Stimulated activated CD4-positive, alpha-beta T cell treated with anti-CD3 and anti-CD28 coated beads, Interleukin-1b, Interleukin-23, amount 100 ng/mL, for 4 hours (primary cell): ENCODE data around the gene EDNRA.

Experiments used
- DNase-seq, 2 donors: peaks; one replicate each; pipeline ENCODE4 v3.0.0-alpha.2; 2020; ENCODE audit warnings: low read depth in 2 of 2

EDNRA gene

DNA sequence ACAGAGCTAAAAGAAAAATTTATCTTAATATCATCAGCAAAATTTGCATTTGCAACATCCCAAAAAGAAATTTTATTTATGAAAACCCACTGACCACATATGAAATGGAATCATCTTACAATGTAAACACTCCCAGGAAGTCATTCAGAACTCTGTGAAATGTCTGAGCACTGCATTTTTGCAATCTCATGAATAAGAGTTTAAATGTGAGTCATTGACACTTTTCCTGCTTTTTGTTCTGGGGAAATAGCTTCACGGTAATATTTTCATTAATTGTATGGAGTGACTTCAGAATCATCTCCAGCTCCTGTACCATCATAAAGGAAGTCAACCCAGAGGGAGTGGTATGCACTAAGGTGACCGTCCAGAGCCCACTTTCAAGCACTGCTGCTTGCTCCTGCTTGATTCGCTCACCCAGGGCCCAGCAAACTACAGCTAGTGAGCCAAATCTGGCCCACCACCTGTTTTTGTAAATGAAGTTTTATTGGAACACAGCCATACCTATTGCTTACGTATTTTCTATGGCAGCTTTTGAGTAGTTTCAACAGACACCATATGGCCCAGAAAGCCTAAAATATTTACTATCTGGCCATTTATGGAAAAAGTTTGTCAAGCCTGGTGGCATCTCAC is 17.2 kb downstream of the EDNRA start:
- DNase-seq = no peak

DNA sequence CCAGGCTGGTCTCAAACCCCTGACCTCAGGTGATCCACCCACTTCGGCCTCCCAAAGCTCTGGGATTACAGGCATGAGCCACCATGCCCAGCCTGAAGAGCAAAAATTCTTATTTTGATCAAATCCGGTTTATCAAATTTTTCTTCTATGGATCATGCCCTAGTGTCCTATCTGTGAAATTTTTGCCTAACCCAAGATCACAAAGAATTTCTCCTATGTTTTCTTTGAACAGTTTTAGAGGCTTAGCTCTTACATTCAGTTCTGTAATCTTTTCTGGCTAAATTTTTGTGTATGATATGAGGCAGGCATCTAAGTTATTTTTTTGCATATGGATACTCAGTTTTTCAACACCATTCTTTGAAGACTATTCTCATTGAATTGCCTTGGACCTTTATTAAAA is 27.4 kb downstream of the EDNRA start:
- DNase-seq = no peak

DNA sequence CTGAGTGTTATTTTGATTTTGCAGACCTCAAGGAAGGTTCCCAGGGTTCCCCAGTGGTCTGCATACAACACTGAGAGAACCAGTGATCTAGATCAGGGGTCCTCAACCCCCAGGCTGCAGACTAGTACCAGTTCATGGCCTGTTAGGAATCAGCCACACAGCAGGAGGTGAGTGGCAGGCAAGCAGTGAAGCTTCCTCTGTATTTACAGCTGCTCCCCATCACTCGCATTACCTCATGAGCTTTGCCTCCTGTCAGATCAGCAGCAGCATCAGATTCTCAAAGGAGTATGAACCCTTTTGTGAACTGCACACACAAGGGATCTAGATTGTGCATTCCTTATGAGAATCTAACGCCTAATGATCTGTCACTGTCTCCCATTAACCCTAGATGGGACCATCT is 28.5 kb downstream of the EDNRA start:
- DNase-seq = no peak

DNA sequence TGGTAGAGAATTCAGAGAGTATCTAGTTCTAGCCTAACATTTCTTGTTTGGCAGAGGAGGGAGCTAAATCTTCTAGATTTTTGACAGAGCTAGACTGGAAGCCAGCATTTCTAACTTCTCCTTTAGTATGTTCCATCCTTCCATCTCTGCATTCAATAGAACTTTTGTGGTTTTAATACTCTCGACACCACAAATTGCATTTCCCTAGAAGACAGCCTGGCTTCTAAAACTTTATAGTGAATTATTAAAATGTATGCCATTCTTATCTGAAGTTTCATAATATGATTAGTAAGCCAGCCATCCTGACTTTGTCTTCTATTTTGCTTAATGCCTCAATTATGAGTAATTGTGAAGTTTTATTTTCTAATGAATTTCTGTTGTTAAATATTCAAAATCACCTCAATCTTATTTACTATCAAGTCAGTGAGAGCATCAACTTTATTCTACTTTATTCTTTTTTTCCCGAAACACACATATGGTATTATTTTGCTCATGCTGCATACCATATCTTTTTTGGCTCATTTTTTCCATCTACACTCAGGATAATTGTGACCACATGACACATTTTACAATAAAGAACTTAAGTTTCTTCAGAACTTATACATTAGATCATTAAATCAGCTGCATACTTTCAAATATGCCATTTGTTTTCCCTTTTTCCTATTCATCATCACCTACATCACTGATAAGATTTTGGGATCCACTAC is 30.2 kb downstream of the EDNRA start:
- no peak for DNase-seq

DNA sequence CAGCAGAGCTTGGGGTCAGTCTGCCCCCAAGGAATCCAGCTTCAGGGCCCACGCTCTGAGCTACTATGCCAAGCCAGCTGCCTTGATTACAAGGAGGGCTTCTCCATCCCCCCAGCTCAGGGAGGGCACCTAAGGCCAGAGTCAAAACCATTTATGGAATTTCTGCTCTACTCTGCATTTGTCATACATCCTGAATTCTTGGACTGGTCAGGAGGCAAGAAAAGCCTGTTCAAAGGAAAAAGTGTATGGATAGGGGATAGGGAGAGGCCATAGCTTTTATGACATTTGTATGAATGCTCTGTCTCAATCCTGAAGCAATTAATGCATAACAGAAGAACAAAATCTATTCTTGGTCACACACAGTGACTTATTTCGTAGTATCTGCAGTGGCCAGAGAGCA is 32.2 kb downstream of the EDNRA start:
- no peak for DNase-seq

DNA sequence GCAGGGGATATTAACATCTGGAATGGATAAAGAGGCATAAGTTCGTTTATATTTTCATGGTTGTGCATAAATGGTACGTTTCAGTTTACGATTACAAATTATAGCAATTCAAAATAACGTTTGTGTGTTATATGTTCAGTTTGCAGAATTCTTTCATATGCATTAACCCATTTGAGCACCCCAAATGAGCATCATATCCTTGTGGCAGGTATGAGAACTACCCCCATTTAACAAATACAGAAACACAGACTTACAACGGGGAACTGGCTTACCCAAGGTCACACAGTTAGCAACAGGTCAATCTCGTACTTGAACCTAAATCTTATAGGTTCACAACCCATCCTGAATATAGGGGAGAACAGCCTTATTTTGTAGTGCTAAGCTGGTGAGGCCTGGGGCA is 33.1 kb downstream of the EDNRA start:
- DNase-seq = no peak

DNA sequence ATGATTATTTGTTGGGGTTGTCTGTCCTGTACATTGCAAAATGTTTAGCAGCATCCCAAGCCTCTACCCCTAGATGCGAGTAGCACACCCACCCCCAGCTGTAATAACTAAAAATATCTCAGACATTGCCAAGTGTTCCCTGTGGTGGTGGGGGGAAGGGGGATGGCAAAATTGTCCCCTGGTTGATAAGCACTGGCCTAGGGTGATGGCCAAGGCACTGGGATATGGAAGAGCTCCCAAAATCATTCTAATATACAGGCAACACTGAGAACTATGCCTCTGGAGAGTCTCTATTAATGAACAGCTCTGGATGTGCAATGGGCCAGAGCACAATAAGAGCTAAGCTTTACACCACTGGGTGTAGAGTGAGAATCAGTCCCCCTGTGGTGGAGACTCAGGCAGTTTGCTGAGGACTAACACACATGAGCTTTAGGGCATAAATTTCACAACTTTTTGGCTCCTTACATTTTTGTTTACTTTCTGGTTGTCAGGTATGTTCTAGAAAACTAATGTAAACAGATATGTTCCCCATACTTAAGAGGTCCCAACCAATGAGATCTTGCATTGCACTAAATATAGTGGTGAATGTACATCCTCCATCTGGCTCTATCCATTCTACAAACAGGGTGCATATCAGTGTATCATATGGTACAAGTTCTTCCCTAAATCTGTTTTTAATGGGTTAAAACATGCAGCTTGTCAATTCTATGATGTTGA is 34.5 kb downstream of the EDNRA start:
- no peak for DNase-seq

DNA sequence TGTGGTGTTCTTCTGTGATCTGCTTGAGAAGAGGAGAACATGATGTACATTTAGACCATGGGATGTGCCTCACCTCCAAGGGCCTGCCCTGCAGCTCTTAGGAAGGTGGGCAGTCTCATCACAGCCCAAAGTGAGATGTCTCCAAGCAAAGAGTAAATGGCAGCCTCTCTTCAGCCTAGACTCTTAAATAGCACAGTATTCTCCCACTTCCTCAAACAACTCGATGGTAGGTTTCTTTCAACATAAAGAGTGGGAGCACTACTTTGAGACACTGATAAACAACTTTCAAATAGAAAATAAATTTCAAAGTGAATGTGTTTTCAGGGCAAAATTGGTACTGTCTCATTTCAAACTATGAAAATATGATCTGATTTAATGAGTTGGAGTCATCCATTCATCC is 35.2 kb downstream of the EDNRA start:
- DNase-seq = no peak

DNA sequence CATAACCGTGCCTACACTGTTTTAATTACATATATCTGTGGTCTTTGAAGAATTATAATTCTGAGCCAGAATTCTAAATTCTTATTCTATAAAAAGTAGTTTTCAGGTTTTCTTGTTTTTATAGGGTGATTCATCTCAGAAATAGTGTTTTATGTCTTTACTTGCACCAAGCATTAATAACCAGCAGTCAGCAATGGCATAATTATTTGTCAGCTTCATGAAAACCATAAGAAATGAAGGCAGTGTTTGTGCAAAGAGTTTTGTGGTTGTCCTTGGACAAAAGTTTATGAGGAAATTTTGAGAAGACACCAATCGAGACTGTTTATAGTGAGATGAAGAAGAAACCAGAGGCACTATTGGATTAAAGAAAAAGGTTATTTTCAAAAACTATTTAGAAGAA is 37.2 kb downstream of the EDNRA start:
- no peak for DNase-seq

DNA sequence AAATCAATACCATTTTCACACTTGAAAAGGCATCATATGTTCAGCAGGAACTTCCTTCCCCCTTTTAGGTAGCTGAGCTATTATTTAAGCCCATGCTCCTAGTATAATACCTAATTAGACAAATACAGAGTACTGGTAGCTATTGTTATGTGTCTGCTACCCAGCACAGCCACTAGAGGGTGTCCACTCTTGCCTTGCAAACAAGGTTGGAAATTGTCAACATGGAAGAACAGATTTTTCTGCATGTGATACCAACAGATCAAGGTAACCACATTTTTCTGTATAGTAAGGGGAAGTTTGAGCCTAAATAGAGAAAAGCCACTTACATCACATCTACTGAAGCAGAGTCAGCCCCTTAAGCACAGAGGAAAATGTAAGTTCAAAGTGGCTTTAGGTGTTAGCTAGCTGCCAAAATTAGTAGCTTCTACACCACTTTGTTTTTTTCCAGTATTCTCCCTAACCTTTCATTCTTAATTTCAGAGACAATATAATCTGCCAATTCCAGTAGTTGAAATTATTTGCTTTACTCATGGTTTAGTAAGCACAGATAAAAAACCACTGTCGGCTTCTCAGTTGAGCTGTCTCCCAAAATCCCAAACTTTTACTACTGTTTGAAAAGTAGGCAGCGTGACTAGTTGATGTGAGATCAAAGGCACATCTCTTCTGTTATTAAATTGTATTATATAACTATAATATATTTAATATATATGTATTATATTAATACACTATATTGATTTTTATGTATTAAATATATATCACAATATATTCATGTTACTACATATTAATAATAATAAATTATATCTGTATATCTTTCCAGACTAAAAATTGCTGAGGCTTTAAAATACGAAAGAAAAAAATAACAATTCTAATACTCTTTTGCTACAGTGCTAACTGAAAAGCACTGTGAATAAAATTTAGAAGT is 38.2 kb downstream of the EDNRA start:
- DNase-seq = peak; percentile 11 to 16

DNA sequence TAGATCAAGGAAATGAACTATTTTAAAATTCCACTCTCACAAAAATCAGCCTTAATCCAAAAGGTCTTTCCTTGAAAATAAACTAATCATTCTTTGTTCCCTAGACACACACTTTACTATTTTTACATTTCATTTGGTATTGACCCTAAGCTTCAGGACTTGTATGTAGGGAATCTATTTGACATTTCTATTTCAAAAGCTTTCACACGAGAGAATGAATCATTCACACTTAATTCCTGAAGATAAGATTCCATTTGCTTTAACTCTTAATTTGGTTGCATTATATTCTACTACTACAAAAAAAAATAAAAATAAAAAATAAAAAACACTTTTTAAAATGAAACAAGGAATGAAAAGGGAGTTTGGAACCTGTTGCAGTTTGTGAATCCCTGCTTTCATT is 43.7 kb downstream of the EDNRA start:
- no peak for DNase-seq

DNA sequence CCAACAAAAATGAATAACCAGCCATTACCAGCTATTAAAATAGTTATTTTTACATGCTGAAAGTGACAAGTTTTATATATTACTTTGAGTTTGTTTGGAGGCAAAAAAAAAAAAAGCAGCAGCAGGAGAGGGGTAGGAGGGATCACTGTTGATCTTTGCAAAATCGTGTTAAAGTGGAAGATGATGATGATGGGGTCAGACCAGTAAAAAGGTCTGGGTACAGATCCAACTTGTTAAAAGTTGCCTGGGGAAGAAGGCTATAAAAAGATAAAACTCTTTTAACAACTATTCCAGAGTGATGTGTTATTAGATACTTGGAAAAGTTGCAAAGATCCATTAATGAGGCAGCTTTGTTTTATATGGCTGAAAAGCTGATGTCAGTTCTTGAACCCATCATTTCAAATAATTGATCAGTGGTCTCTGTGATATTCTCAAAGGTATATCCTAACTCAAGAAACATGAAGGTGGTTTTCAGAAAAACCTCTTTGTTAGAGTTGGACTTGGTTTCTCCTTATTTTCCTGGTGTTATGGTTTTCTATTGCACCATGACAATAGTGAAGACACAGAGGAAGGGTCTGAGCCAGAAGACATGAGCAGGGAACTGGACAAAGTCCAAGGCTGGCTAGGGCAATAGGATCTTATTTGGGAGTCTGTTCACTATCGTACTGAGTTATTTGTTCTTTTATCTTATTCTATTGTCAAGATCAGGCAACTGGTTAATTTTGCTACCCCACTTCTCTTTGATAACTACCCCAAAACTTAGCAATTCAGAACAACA is 44.8 kb downstream of the EDNRA start:
- DNase-seq = no peak

DNA sequence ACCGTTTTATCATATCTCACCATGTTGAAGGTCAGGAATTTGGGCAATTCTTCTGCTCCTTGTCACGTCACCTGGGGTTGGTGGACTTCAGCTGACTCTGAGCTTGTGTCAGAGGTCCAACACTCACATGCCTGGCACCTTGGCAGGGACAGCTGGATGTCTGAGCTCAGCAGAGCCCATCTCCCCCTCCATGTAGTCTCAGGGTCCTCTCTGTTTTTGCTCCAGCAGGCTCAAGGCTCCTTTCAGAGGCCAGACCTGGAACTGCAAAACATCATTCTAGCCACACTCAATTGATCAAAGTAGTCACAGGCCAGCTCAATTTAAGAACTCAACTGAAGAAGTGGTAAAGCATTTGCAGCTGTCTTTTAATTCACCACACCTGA is 45.4 kb downstream of the EDNRA start:
- DNase-seq = no peak

DNA sequence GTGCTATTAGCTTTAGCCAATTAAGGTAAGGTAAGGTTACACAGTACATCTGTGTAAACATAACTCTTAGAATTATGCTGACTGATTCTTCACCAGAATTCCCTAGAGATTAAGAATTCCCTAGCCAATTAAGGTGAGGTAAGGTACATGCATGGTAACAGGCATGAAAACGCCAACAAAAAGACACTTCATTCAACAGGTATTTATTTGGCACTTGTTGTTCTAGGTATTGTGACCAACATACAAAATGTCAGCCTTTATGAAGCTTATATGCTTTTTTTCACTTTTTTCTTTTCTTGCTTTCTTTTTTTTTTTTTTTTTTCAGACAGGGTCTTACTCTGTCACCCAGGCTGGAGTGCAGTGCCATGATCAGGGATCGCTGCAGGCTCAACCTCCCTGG is 47.2 kb downstream of the EDNRA start:
- DNase-seq = no peak

DNA sequence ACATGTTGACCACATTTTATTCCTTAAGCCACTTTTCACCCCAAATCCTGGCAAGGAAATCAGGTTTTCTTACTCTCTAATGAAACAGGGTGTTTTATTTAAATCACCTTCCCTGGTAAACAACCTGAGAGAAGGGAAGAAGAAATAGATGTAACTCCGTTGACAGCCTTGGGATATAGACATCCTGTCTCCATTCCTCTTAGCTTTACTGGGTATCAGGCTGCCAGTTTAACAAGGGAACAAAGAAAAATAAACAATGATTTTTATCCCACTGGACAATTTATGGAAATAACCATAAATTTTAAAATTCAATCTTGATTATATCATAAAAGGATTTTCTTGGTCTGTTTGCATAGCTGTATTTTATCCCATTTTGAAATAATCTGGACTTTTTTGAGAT is 49.2 kb downstream of the EDNRA start:
- no peak for DNase-seq

DNA sequence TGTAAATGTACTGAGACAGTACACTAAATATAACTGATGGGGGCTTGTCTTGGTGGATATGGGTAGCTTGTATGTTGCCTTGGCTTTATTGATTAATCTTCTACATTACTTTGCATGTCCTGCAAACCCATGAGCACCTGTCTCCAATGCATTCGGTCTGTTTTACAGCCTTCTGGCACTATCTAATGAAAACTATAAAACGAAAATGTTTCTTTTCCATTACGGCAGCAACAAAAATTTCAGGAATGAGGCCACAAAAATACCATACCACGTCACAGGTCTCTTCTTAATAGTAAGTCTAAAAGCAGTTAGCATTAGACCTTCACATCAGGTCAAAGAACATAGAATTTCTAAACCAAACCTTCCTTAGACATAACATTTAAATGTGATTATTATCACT is 49.8 kb downstream of the EDNRA start:
- no peak for DNase-seq

DNA sequence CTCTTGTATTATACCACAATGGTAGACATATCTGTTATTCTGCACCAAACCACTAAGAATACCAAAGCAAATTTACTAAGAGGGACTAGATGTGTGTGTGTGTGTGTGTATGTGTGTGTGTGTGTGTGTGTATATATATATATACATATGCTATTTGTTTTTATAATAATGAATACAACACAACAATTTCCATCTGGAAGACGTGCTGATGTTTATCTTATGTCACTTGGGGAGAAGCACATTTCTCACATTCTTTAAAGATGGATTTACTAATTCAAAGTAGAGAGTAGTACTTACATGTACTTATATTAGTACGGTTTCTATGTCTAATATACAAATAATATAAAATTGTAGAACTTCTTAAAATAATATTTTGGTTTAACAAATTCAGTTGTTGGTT is 52.0 kb downstream of the EDNRA start:
- no peak for DNase-seq

DNA sequence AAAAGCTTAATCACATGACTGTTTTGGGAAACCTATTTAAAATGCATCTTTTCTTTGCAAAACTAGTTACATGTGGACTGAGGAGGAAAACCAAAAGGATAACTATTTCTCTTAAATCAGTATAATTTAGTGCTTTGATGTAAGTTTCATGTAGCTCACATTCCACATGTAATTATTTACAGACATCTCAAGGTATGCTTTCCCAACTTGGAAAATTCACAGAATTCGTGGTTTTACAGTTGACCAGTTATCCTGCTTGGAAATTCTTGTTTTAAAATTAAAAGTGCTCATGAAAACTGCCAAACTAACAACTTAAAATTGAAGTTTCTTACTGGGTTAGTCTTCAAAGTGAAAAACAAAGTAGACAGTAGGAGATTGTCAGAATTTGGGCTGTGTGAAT is 52.4 kb downstream of the EDNRA start:
- DNase-seq = no peak

DNA sequence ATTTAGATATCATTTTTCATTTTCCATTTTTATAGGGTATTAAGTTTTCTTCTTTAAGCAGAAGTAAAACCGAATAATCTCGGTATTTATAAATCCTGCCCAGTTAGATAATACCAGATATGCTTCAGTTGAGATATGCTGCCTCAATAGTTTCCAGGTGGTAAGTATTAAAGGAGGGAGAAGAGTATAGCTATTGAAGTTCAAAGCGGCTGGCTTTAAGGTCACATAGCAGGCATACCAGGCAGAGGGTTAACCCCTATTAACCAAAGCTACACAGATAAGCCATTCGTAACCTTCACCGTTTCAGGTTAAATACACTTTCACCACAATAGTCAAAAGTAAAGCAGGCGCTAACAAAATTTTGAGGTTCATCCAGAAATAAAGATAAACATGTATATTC is 54.2 kb downstream of the EDNRA start:
- DNase-seq = no peak

DNA sequence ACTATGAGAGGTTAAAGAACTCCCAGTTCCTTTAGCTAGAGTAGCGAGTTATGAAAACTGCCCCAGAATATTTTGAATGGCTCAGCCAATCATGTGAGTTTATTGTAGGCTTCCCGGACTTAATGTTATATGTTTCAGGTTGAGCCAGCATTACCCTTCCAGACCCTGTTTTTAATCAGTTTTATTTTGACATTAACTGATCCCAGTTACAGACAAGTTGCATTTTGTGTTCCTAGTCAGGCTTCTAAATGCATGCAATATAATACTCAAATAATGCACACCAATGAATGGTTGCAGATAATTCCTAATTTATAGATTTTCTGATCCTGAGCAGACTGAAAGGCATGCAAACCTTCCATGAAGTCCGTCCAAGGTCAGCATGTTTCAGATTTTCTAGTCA is 57.8 kb downstream of the EDNRA start:
- DNase-seq = no peak

DNA sequence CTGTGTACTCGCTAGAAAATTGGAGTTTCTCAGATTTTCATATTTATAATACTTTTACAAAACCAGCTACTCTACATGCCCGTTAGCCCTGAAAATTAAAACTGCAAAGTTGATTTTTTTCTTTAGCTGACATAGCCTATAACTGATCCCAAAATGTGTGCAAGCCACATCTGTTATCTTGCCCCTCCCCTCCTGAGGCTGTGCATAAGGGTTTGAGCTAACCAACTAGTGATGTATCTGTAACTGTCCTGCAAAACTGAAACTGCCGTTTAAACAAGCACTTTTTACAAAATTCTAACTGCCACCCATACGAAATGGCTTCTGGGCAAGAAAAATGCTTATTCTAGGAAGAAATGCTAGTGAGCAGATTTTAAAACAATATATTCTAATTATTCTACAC is 59.1 kb downstream of the EDNRA start:
- DNase-seq = no peak
